DOHH2 (cell line): ENCODE results near the gene STAT2.

Experiments
- H3F3A ChIP-seq: fragments of 200-600 bp; sonication (generic), shearing (Covaris generic); 2 replicates; pipeline ENCODE4 v1.6.0; 2016; ENCODE audit warnings: antibody characterized with exemption, mild to moderate bottlenecking; ENCODE audit not compliant: control insufficient read depth, insufficient read depth
- H3K27ac ChIP-seq: fragments of 200-600 bp; sonication (generic); 2 replicates; pipeline ENCODE4 v1.5.1; 2014; ENCODE audit warnings: low read depth, mild to moderate bottlenecking, low read length, moderate library complexity
- H3K27me3 ChIP-seq: fragments of 200-600 bp; sonication (generic); 2 replicates; pipeline ENCODE4 v1.6.1; 2014; ENCODE audit warnings: mild to moderate bottlenecking, low read length, mixed read lengths; ENCODE audit not compliant: control insufficient read depth
- H3K36me3 ChIP-seq: fragments of 200-600 bp; sonication (generic); 2 replicates; pipeline ENCODE4 v1.6.1; 2014; ENCODE audit warnings: mild to moderate bottlenecking, low read length, moderate library complexity, mixed read lengths; ENCODE audit not compliant: control insufficient read depth
- H3K4me1 ChIP-seq: fragments of 200-600 bp; sonication (generic); 2 replicates; pipeline ENCODE4 v1.6.1; 2014; ENCODE audit warnings: mild to moderate bottlenecking, low read length, mixed read lengths; ENCODE audit not compliant: control insufficient read depth
- H3K4me2 ChIP-seq: fragments of 200-600 bp; sonication (generic); 2 replicates; pipeline ENCODE4 v1.6.0; 2014; ENCODE audit warnings: mild to moderate bottlenecking, low read length, moderate library complexity
- H3K4me3 ChIP-seq: fragments of 200-600 bp; sonication (generic); 2 replicates; pipeline ENCODE4 v1.5.1; 2014; ENCODE audit warnings: mild to moderate bottlenecking, low read length, mixed read lengths
- H3K79me2 ChIP-seq: fragments of 200-600 bp; sonication (generic); 2 replicates; pipeline ENCODE4 v1.6.1; 2014; ENCODE audit warnings: mild to moderate bottlenecking, low read length, mixed read lengths; ENCODE audit not compliant: control insufficient read depth
- H3K9me2 ChIP-seq: fragments of 200-600 bp; sonication (generic); replicated peaks from 2 replicates; pipeline ENCODE4 v1.6.1; 2014; ENCODE audit warnings: mild to moderate bottlenecking, low read length, mixed read lengths; ENCODE audit not compliant: control insufficient read depth
- H3K9me3 ChIP-seq: fragments of 200-600 bp; sonication (generic); 2 replicates; pipeline ENCODE4 v1.6.1; 2014; ENCODE audit warnings: antibody characterized with exemption, low read length, mixed read lengths; ENCODE audit not compliant: control insufficient read depth, insufficient read depth
- H4K20me1 ChIP-seq: fragments of 200-600 bp; sonication (generic); 2 replicates; pipeline ENCODE4 v1.6.0; 2014; ENCODE audit warnings: low read depth, mild to moderate bottlenecking, antibody characterized with exemption, low read length, moderate library complexity; ENCODE audit not compliant: control insufficient read depth, insufficient read depth
- CTCF ChIP-seq: fragments of 200-600 bp; sonication (generic); IDR thresholded peaks from one replicate; pipeline ENCODE4 v1.5.1; 2014; ENCODE audit warnings: antibody characterized with exemption, mild to moderate bottlenecking, low read depth, low read length; ENCODE audit not compliant: poor library complexity, severe bottlenecking
- EZH2phosphoT487 ChIP-seq: fragments of 200-600 bp; sonication (generic); IDR thresholded peaks from 2 replicates; pipeline ENCODE4 v1.6.1; 2017; ENCODE audit warnings: borderline replicate concordance, mild to moderate bottlenecking, antibody characterized with exemption, low read length, moderate library complexity, mixed read lengths

Gene STAT2

GRCh38 chr12:56375598-56376434 is 15.9 kb upstream of the STAT2 start:
- Histone ChIP-seq H3K9me2 (no peaks in the 10 kb centered on the region), H4K20me1 (no peaks in the 10 kb centered on the region), H3K4me3 (peak overlapping the region; percentile 56), H3F3A (peaks cover 46% of the 10 kb centered on the region), H3K4me1 (peaks cover 72% of the 10 kb centered on the region), H3K27ac (peak overlapping the region; percentile 96), H3K36me3 (peaks cover 5% of the 10 kb centered on the region; the same call in 1 of the 2 replicates), H3K4me2 (peak overlapping the region; percentile 70), H3K9me3 (peaks cover 13% of the 10 kb centered on the region; the same call in 1 of the 2 replicates), H3K27me3 (no peaks in the 10 kb centered on the region), H3K79me2 (no peaks in the 10 kb centered on the region)
- TF ChIP-seq CTCF (no peak), EZH2phosphoT487 (no peak)

- Histone ChIP-seq H3K4me1 (peaks cover 65% of the 10 kb centered on the region), H3F3A (peaks cover 48% of the 10 kb centered on the region), H3K9me2 (no peaks in the 10 kb centered on the region), H3K36me3 (peaks cover 5% of the 10 kb centered on the region; the same call in 1 of the 2 replicates), H3K4me3 (peak overlapping the region; percentile 56), H3K27me3 (no peaks in the 10 kb centered on the region), H3K79me2 (no peaks in the 10 kb centered on the region), H3K9me3 (peaks cover 13% of the 10 kb centered on the region; the same call in 1 of the 2 replicates), H4K20me1 (no peaks in the 10 kb centered on the region), H3K4me2 (peak overlapping the region; percentile 70), H3K27ac (peak overlapping the region; percentile 96)
- TF ChIP-seq EZH2phosphoT487 (no peak), CTCF (no peak)
Observed at GRCh38 chr12:56374726-56375597, 15.1 kb upstream of the STAT2 start.

GRCh38 chr12:56373515-56373914 is 13.6 kb upstream of the STAT2 start:
- Histone ChIP-seq H4K20me1 (no peaks in the 10 kb centered on the region), H3K36me3 (peaks cover 5% of the 10 kb centered on the region; the same call in 1 of the 2 replicates), H3K4me1 (peaks cover 51% of the 10 kb centered on the region), H3K9me3 (peaks cover 13% of the 10 kb centered on the region; the same call in 1 of the 2 replicates), H3K4me2 (no peak overlapping the region), H3K27me3 (no peaks in the 10 kb centered on the region), H3K27ac (no peak overlapping the region), H3K9me2 (no peaks in the 10 kb centered on the region), H3K79me2 (no peaks in the 10 kb centered on the region), H3K4me3 (no peak overlapping the region), H3F3A (peaks cover 50% of the 10 kb centered on the region)
- TF ChIP-seq CTCF (no peak), EZH2phosphoT487 (no peak)
